ENCODE data around the gene GLT8D2.

Gene GLT8D2

DNA sequence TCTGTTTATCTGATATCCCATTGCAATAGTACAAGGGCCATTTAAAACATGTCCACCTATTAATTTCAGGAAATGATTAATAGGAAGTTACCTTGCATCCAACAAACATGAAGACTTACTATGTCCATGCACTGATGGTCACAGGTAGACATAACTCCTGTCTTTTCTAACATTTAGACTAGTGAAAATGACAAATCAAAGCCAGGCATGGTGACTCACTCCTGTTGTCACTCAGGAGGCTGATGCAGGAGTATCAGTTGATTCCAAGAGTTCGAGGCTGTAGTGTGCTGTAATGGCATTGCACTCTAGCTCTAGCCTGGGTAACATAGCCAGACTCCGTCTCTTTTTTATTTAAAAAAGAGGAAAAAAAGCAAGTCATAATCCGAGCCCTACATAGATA is 105.0 kb downstream of the GLT8D2 start:
- DNase-seq: no peak

Data from hematopoietic multipotent progenitor cell treated with erythropoietin and hydrocortisone succinate and interleukin-3 and kit ligand, for 8 days (in vitro differentiated cells).